GM18907 (cell line): ENCODE measurements around the gene STX7.
"Not testable (repeated sequence)": the region's sequence is repeated elsewhere in the genome, so short reads cannot be mapped to it uniquely, and the experiment has no call there.

ENCODE experiments used
- ATAC-seq: cut with Tn5 transposase; IDR thresholded peaks from one replicate; pipeline ENCODE4 v1.9.1; 2021; ENCODE audit warnings: mild to moderate bottlenecking, moderate library complexity; ENCODE audit not compliant: unreplicated experiment

Gene STX7, protein sequence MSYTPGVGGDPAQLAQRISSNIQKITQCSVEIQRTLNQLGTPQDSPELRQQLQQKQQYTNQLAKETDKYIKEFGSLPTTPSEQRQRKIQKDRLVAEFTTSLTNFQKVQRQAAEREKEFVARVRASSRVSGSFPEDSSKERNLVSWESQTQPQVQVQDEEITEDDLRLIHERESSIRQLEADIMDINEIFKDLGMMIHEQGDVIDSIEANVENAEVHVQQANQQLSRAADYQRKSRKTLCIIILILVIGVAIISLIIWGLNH

DNA sequence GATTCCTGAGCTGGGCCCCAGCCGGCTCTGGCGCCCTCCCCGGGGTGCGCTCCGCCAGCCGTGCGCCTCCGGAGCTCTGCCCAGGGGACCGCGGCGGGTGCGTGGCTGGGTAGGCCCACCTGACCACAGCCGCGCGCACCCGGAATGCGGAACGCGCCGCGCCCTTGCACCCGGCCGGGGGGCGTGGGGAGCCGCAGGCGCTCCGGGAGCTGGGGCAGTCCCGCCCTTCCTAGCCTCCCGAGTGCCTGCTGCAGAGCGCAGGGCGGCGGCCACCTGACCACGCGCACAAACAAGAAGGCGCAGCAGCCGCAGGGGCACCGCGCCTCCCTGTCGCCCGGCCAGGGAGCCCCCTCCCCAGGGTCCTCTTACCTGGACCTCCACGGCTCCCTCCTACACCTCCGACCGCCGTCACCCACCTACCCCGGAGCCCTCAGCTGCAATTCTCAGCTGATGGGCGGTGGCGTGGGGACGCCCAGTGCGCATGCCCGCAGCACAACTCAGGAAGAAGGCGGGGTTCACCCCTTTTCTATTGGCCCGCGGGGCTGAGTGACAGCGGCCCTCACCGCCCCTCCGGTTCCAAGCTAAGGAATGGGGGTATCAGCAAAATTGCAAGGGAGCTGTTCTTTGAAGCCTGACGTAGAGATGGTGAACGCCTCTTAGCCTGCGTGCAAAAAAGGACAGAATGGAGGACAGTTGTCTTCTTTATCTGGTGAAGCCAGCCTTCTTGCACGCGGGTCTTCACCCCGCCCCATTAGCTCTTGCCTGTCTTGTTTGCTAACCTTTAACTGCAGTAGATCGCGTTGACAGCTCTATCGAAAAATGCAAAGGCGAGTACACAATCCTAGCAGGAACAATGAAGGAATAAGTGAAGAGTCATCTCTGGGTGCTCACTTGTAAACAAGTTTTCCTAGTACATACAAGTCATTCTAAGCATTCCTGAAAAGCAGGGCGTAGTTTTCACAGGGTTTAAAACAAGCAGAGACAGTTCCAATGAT lies at the start of gene STX7:
TSS of gene STX7 (minus strand) at position 479 of the 995 bp plus-strand sequence. CDS start 9,586 bp downstream, outside the sequence.
- ATAC-seq, result peak; percentile 94

GRCh38 chr6:132560087-132560486 lies 47.2 kb upstream of the STX7 start:
- ATAC-seq, result not testable (repeated sequence)

- no peak for ATAC-seq
These were observed 39.5 kb upstream of the STX7 start, which contains the start of gene TAAR8 for GRCh38 chr6:132552372-132552771. TSS of gene TAAR8 (plus strand) at chr6:132552672. CDS start at chr6:132552693, 21 bp downstream.

GRCh38 chr6:132551214-132551613 lies 38.3 kb upstream of the STX7 start:
- ATAC-seq, result no peak

DNA sequence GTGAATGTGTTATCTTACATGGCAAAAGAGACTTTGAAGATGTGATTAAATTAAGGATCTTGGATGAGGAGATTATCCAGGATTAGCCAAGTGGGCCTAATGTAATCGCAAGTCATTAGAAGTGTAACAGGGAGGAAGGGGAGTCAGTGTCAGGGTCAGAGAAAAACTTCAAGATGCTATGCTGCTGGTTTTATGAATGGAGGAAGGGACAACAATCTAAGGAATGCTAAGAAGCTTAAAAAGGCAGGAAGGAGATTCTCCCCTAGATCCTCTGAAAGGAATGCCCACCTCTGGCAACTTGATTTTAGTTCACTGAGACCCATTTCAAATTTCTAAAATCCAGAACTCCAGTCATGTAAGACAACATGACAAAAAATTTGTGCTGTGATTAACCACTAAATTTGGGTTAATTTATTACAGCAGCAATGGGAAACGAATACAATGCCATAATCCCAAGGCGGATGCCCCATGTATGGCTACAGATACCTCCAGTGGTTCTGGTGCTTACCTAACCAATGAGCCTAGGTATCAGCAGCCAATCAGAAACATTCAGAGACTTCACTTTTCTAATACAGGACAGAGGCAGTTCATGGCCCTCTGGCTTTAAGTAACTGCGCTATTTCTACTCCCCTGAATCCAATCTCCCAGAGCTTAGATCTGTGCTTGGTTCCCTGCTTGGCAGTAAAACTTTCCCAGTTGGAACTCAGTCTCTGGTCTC lies 36.0 kb upstream of the STX7 start:
- ATAC-seq, result no peak

- no peak for ATAC-seq
These were observed 31.9 kb upstream of the STX7 start for GRCh38 chr6:132544826-132545225.

GRCh38 chr6:132537977-132538376 lies 25.1 kb upstream of the STX7 start, which contains the start of gene TAAR9:
TSS of gene TAAR9 (plus strand) at chr6:132538277. CDS start at chr6:132538290, 13 bp downstream.
- no peak for ATAC-seq

- no peak for ATAC-seq
These were observed 24.2 kb upstream of the STX7 start for GRCh38 chr6:132537145-132537544.

DNA sequence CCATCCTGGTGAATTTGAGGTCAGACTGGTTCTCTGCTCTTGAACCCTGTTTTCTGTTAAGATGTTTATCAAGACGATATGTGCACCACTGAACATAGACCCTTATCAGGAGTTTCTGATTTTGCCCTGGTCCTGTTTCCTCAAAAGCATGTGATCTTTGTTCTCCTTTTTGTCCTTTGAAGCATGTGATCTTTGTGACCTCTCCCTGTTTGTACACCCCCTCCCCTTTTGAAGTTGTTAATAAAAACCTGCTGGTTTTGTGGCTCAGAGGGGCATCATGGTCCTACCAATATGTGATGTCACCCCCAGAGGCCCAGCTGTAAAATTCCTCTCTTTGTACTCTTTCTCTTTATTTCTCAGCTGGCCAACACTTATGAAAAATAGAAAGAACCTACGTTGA lies 21.6 kb upstream of the STX7 start:
- not testable (repeated sequence) for ATAC-seq

- ATAC-seq, result peak; percentile 82
These were observed 17.5 kb upstream of the STX7 start for GRCh38 chr6:132530293-132530974.

DNA sequence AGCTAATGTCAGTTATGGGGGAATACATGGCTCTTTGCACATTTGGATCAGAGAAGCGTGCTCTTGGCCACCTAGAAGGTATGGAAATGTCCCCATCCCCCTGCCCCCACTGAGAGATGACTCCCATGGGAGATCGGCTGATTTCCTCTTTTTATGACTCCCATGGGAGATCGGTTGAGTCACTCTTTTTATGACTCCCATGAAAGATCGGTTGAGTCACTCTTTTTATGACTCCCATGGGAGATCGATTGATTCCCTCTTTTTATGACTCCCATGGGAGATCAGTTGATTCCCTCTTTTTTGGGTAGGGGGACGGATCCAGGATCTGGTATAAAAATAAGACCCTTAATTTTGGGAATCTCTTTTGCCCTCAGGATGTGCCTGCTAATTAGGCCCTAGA lies 14.9 kb upstream of the STX7 start:
- no peak for ATAC-seq

DNA sequence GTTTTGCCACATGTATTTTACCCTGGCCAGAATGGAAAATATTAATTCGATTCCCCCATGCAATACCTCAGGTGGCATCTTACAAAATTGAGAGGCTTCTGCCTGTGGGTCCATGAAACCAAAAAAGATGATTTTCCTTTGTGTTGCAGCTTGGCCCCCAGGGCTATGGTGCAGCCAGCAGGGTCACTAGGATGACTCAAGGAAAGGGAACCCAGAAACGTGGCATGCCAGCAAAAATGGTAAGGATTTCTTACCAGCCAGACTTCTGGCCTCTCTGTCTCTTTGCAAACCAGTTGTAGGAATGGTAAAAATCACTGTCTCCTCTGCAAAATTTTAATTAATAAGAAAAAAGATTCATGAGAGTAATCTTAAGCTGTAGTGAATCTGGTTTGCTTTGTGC lies 13.5 kb upstream of the STX7 start:
- no peak for ATAC-seq

GRCh38 chr6:132525866-132526265 lies 12.9 kb upstream of the STX7 start:
- no peak for ATAC-seq

DNA sequence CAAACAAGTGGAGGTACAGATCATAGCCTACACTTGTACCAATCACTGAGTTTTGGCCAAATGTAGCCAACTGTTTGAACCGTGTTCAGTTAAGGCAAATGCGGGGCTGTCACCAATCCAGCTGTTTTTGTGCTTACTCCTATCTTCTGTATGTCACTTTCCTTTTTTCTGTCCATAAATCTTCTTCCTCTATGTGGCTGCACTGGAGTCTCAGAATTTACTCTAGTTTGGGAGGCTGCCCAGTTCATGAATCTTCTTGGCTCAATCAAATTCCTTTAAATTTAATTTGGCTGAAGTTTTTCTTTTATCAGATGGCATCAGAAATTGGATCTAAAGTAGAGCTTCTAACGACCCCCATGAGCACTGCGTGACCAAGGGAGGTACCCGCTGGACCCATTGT lies 11.7 kb upstream of the STX7 start:
- ATAC-seq, result no peak

- no peak for ATAC-seq
These were observed 8.0 kb upstream of the STX7 start for GRCh38 chr6:132520953-132521352.

DNA sequence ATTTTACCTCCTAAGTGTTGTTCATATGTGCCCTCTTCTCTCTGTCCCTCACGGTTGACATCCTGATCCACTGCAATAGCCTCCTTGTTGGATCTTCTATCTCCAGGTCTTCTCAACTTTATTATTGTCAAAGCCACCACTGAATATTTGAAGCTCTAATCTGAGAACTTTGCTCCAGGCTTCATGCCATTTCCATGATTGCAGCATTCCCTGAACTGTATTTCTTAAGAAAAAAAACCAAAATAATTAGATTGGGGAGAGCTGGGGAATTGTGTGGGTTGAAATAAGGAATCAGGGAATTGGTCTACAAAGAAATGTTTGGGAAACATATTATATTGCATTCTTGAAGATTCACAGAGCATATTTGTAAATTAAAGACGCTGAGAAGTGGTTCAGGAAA lies 2.5 kb upstream of the STX7 start:
- ATAC-seq, result no peak

GRCh38 chr6:132513831-132514545 lies 1.1 kb upstream of the STX7 start:
- ATAC-seq, result no peak

- no peak for ATAC-seq
These were observed 626 bp downstream of the STX7 start for GRCh38 chr6:132512342-132512637.

GRCh38 chr6:132511831-132512220 lies 1.1 kb downstream of the STX7 start:
- ATAC-seq, result peak; percentile 26

DNA sequence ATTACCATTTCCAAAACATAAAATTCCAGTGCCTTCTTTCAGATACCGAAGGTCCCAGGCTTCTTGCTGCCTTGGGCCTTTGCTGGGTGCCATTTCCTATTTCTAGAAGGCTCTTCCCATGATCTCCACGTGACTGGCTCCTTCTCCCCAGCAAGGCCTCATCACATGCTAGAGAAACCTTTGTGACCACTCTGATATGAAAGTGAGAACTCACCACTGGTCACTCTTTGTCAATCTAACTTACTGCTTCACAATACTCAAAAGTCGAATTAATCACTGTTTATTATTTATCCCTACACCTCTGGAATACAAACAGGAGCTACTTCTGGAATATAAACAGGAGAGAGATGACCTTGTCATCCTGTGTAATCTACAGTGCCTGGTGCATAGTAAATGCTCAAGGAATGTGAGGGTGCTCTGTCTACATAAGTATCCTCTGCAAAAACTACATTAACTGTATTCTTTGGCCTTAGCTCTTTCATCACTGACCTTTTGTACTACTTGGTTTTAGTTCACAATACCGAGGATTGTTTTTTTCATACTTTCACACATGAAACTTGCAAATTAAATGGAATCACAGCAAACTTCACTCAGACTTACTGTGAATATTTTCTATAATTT lies 1.6 kb downstream of the STX7 start:
- ATAC-seq, result peak; percentile 13
